HepG2 (cell line): ENCODE results near the gene CALY.

Source experiments
- ASH2L ChIP-seq: fragments of 300-600, 200-600 bp; sonication (generic); IDR thresholded peaks from 2 replicates; pipeline ENCODE4 v1.7.0; 2017; ENCODE audit warnings: low read depth, mild to moderate bottlenecking, moderate library complexity, mixed read lengths, low read length; ENCODE audit not compliant: insufficient read length
- FOSL1 ChIP-seq: sonication (generic); formaldehyde crosslinking; IDR thresholded peaks from 2 replicates; pipeline ENCODE4 v1.9.0; 2021; ENCODE audit warnings: missing genetic modification reagents, borderline replicate concordance
- HINFP ChIP-seq: sonication (generic); formaldehyde crosslinking; IDR thresholded peaks from 2 replicates; pipeline ENCODE4 v1.4.0; 2020; ENCODE audit warnings: low read depth, mild to moderate bottlenecking, missing genetic modification reagents
- HNRNPH1 ChIP-seq: fragments of 200-400 bp; formaldehyde crosslinking; optimal IDR thresholded peaks from 2 replicates; pipeline ENCODE3; 2017; ENCODE audit warnings: mild to moderate bottlenecking, low read depth, low read length
- KLF15 ChIP-seq: sonication (generic); formaldehyde crosslinking; IDR thresholded peaks from 2 replicates; pipeline ENCODE4 v1.8.1; 2023; ENCODE audit warnings: borderline replicate concordance, mild to moderate bottlenecking, inconsistent platforms, missing genetic modification reagents, mixed read lengths
- POLR2AphosphoS5 ChIP-seq: IDR thresholded peaks from 2 replicates; pipeline ENCODE4 v1.6.1; 2012; ENCODE audit warnings: low read depth, low read length
- SMC3 ChIP-seq: IDR thresholded peaks from 2 replicates; pipeline ENCODE4 v1.6.1; 2011; ENCODE audit warnings: low read length, improper control_type of control experiment
- U2AF1 ChIP-seq: fragments of 200-400 bp; formaldehyde crosslinking; optimal IDR thresholded peaks from 2 replicates; pipeline ENCODE3; 2017; ENCODE audit warnings: mild to moderate bottlenecking, low read depth, low read length
- ZNF24 ChIP-seq: fragments of 450-650 bp; IDR thresholded peaks from 2 replicates; pipeline ENCODE4 v1.6.1; 2017; ENCODE audit warnings: antibody characterized with exemption, mild to moderate bottlenecking
- ZNF496 ChIP-seq: sonication (generic); formaldehyde crosslinking; IDR thresholded peaks from 2 replicates; pipeline ENCODE4 v1.8.1; 2023; ENCODE audit warnings: mild to moderate bottlenecking, moderate library complexity, missing genetic modification reagents; ENCODE audit not compliant: insufficient replicate concordance
- ZNF713 ChIP-seq: sonication (generic); formaldehyde crosslinking; IDR thresholded peaks from 2 replicates; pipeline ENCODE4 v1.4.0; 2020; ENCODE audit warnings: mild to moderate bottlenecking, missing genetic modification reagents

DNA sequence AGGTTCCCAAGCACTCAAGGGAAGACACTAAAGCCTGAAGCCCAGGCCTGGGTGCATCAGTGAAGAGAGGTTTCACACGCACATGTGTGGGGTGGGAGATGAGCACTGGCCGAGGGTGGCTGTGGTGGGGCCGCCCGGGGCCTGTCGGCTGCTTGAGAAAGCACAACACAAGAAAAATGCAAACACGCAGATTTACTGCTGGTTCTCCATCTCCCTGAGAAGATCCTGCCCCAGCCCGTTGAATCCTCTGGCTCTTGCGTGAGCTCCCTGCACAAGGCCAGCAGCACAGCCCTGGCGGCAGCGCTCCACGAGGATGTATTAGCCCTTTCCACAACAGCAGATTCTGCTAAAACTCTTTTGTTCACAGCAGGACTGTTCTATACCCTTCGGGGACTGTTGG, 21.8 kb downstream of the CALY start:
- TF ChIP-seq HNRNPH1 = no peak
- TF ChIP-seq ZNF713 (CRISPR knock-in tag) = no peak
- TF ChIP-seq SMC3 = no peak
- no peak for TF ChIP-seq ASH2L
- TF ChIP-seq ZNF496 (CRISPR knock-in tag) = no peak
- TF ChIP-seq ZNF24 = no peak
- TF ChIP-seq FOSL1 (CRISPR knock-in tag) = no peak
- TF ChIP-seq POLR2AphosphoS5 = no peak
- TF ChIP-seq U2AF1 = no peak
- TF ChIP-seq KLF15 (CRISPR knock-in tag) = no peak
- no peak for TF ChIP-seq HINFP
